ENCODE results near the gene TNFAIP3.

Gene TNFAIP3

GRCh38 chr6:137872581-137873115 lies 5.6 kb downstream of the TNFAIP3 start:
- TF ChIP-seq FOXP2 (optimal IDR thresholded peaks at IDR 0.05; ENCODE audit: borderline replicate concordance, extremely low read depth, extremely low read length, insufficient read depth): no peak

GRCh38 chr6:137873273-137873762 lies 6.3 kb downstream of the TNFAIP3 start:
- TF ChIP-seq FOXP2 (optimal IDR thresholded peaks at IDR 0.05; ENCODE audit: borderline replicate concordance, extremely low read depth, extremely low read length, insufficient read depth) (no peak), REST (IDR thresholded peaks at IDR 0.05; ENCODE audit: insufficient read depth in 1 of 2, low read depth in 2 of 2, low read length in 2 of 2) (no peak), POLR2AphosphoS5 (IDR thresholded peaks at IDR 0.05; ENCODE audit: low read depth, low read length) (no peak)

- no peak for TF ChIP-seq FOXP2 (optimal IDR thresholded peaks at IDR 0.05; ENCODE audit: borderline replicate concordance, extremely low read depth, extremely low read length, insufficient read depth)
- TF ChIP-seq TAF1 (IDR thresholded peaks at IDR 0.05; ENCODE audit: borderline replicate concordance, insufficient read depth, low read length): no peak
- TF ChIP-seq SIN3A (IDR thresholded peaks at IDR 0.05; ENCODE audit: borderline replicate concordance, insufficient read depth, low read length): no peak
- TF ChIP-seq REST (IDR thresholded peaks at IDR 0.05; ENCODE audit: insufficient read depth in 1 of 2, low read depth in 2 of 2, low read length in 2 of 2): no peak
- TF ChIP-seq POLR2AphosphoS5 (IDR thresholded peaks at IDR 0.05; ENCODE audit: low read depth, low read length): no peak
These were observed 7.4 kb downstream of the TNFAIP3 start for GRCh38 chr6:137874204-137875057.

GRCh38 chr6:137875058-137875520 lies 8.0 kb downstream of the TNFAIP3 start:
- TF ChIP-seq POLR2AphosphoS5 (IDR thresholded peaks at IDR 0.05; ENCODE audit: low read depth, low read length) (no peak), TAF1 (IDR thresholded peaks at IDR 0.05; ENCODE audit: borderline replicate concordance, insufficient read depth, low read length) (no peak), FOXP2 (optimal IDR thresholded peaks at IDR 0.05; ENCODE audit: borderline replicate concordance, extremely low read depth, extremely low read length, insufficient read depth) (no peak), SIN3A (IDR thresholded peaks at IDR 0.05; ENCODE audit: borderline replicate concordance, insufficient read depth, low read length) (no peak), REST (IDR thresholded peaks at IDR 0.05; ENCODE audit: insufficient read depth in 1 of 2, low read depth in 2 of 2, low read length in 2 of 2) (no peak)

- no peak for TF ChIP-seq TAF1 (IDR thresholded peaks at IDR 0.05; ENCODE audit: borderline replicate concordance, insufficient read depth, low read length)
These were observed 8.5 kb downstream of the TNFAIP3 start for GRCh38 chr6:137875606-137876005.

- TF ChIP-seq POLR2AphosphoS5 (IDR thresholded peaks at IDR 0.05; ENCODE audit: low read depth, low read length) (no peak), TAF1 (IDR thresholded peaks at IDR 0.05; ENCODE audit: borderline replicate concordance, insufficient read depth, low read length) (no peak), REST (IDR thresholded peaks at IDR 0.05; ENCODE audit: insufficient read depth in 1 of 2, low read depth in 2 of 2, low read length in 2 of 2) (no peak), SIN3A (IDR thresholded peaks at IDR 0.05; ENCODE audit: borderline replicate concordance, insufficient read depth, low read length) (no peak), FOXP2 (optimal IDR thresholded peaks at IDR 0.05; ENCODE audit: borderline replicate concordance, extremely low read depth, extremely low read length, insufficient read depth) (no peak)
These were observed 9.5 kb downstream of the TNFAIP3 start for GRCh38 chr6:137876547-137876946.
